Neuron (in vitro differentiated cells): ENCODE results near the gene PSMD4.

ENCODE experiments used
- H2AFZ ChIP-seq: one replicate; pipeline ENCODE4 v1.6.1; 2013; ENCODE audit warnings: low read depth, mild to moderate bottlenecking, inconsistent platforms, low read length, moderate library complexity
- H3K27me3 ChIP-seq: one replicate; pipeline ENCODE4 v1.6.1; 2013; ENCODE audit warnings: low read length; ENCODE audit not compliant: insufficient read depth
- H3K36me3 ChIP-seq: one replicate; pipeline ENCODE4 v1.6.1; 2013; ENCODE audit warnings: low read length; ENCODE audit not compliant: insufficient read depth
- H3K4me1 ChIP-seq: one replicate; pipeline ENCODE4 v1.6.1; 2013; ENCODE audit warnings: low read length; ENCODE audit not compliant: insufficient read depth
- H3K4me3 ChIP-seq: 2 replicates; pipeline ENCODE4 v1.5.1; 2013; ENCODE audit warnings: mild to moderate bottlenecking, low read length, moderate library complexity
- H3K9me3 ChIP-seq: one replicate; pipeline ENCODE4 v1.6.1; 2013; ENCODE audit warnings: low read length

The PSMD4 gene

DNA sequence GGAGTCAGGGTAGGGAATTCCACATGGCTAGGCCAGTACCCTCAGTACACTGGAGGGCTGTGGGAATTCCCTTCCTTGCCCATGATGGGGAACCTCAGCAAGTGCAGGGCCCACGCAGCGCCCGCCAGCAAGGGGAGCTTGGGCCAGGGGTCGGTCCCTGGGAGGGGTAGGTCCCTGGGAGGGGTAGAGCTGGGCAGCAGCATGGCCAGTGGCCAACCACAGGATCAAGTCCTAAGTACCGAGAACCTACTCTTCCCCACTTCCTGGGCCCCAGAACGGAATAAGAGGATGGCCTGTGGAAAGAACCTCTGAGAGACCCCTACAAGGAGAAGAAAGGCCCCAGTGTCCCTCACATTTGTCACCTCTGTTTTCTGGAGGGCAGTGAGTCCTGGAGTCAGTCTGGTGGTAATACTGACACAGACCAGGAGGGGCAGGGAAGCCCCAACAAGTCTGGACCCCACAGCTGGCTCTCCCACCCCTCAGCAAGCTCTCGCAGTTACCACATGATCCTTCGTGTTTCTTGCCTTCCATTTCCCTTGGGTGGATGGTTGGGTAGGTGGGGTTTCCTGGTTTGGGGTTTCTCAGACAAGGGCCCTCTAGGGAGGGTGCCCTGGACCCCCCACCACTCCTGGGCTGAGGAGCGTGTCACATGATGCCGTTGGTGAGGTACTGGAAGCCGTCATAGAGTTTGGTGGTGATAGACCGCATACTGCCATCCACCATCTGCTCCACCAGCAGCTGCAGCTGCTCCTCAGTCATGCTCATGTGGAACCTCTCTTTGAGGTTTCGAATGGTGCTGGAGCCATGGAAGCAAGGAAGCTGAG, 37.9 kb downstream of the PSMD4 start:
- H3K4me3 ChIP-seq, result no peak overlapping the region
- no peak overlapping the region for H2AFZ ChIP-seq
- no peaks in the 10 kb centered on the region for H3K27me3 ChIP-seq
- peaks cover 66% of the 10 kb centered on the region for H3K36me3 ChIP-seq
- H3K4me1 ChIP-seq, result peaks cover 16% of the 10 kb centered on the region
- H3K9me3 ChIP-seq, result no peaks in the 10 kb centered on the region

DNA sequence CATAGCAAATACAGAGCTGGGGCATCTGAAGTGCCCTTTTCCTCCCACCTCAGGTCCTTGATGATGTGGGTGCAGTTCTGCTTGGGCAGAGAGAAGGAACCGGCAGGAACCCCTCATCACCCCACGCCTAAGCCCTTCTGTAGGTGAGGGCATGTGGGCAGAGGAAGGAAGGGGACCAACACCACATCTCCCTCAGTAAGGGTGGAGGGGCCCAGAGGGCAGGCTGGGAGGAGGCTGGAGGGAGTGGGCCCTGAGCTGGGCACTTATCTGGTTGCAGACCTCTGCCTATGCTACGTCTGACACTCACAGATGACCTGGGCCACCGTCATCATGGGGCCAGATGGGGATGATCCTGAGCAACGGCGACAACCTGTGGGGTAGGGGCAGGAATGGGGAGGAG, 38.6 kb downstream of the PSMD4 start:
- Histone ChIP-seq H3K9me3 (no peaks in the 10 kb centered on the region), H3K27me3 (no peaks in the 10 kb centered on the region), H3K4me1 (peaks cover 16% of the 10 kb centered on the region), H3K4me3 (no peak overlapping the region), H3K36me3 (peaks cover 64% of the 10 kb centered on the region), H2AFZ (no peak overlapping the region)

DNA sequence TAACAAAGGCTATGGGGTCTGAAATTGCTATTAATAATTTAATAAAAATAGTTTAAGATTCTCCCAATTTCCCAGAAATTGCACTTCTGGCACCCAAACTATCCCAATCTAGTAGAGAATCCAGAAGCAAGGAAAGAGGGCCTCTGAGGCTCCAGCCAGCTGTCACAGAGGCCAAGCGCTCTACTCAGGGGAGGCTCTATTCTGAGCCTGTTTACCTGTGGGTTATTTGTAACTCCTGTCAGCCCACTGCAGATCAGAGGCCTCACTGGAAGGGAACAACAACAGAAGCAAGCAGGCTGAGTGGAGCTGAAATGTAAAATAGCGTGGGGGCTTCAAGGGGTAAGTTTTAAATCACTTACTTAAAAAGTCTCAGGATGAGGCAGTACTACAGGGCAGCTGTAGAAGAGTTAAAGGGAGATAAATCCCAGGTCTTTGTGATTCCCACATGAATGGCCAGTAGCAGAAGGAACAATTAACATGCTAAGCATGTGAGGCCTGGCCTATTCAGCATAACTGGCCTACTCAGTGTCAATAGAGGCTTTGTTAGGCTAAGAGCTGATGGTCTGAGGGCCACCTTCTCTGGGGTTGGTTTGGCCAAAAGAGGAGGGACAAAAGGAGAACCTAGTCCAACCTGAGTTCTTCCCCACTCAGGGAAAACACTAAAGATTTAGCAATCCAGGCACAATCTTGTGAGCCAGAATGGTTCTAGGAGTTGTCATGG, 40.4 kb downstream of the PSMD4 start:
- Histone ChIP-seq H3K36me3 (peaks cover 64% of the 10 kb centered on the region), H3K4me3 (no peak overlapping the region), H3K27me3 (no peaks in the 10 kb centered on the region), H3K4me1 (peaks cover 16% of the 10 kb centered on the region), H2AFZ (no peak overlapping the region), H3K9me3 (no peaks in the 10 kb centered on the region)

DNA sequence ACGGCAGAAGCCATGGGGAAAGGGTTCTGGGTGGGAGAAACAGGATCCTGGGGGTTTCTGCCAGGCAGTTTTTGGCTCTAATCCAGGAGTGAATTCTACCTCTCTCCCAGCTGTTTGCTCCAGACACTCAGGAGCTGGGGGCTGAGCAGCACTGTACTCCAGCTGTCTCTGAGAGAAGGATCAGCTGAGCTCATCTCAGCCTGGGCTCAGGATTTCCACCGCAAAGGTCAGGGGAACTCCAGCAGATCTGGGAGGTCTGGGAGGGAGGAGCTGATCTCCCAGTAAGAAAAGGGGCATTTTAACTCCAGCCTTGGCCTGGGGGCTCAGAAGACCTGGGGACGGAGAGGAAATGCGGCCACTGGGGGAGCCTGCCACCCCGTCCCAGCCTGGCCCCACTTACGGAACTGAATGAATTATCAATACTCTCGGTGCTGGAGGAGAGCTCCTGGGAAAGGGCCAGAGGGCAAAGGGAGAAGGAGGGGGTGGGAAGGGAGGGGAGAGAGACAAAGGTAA, 55.3 kb downstream of the PSMD4 start:
- Histone ChIP-seq H3K4me3 (no peak overlapping the region), H3K9me3 (no peaks in the 10 kb centered on the region)

DNA sequence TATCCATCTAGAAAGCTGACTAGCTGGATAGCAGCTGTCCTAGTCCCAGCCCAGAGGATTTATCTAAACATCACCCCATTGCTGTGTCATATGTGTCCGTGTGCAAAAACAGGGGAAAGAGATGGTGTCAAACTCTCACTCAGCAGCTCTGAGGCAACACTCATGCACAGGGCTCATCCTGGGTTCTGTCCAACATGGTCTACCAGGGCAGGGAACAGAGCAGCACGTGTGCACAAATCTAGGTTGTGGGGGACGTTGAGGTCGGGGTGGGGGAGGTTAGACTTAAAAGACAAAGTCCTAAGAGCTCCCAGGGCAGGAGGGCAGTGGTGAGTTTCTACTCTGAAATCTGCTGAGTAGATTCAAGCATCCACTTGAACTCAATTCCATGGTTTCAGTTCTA, 56.5 kb downstream of the PSMD4 start:
- H2AFZ ChIP-seq, result no peak overlapping the region
- no peak overlapping the region for H3K4me3 ChIP-seq
- no peaks in the 10 kb centered on the region for H3K4me1 ChIP-seq
- H3K36me3 ChIP-seq, result peaks cover 69% of the 10 kb centered on the region
- H3K9me3 ChIP-seq, result no peaks in the 10 kb centered on the region
- no peaks in the 10 kb centered on the region for H3K27me3 ChIP-seq

More for the DNA sequence above, 55.3 kb downstream of the PSMD4 start:
- peaks cover 71% of the 10 kb centered on the region for H3K36me3 ChIP-seq
- H3K27me3 ChIP-seq, result no peaks in the 10 kb centered on the region
- no peak overlapping the region for H2AFZ ChIP-seq
- no peaks in the 10 kb centered on the region for H3K4me1 ChIP-seq

GRCh38 chr1:151311589-151312331, 57.2 kb downstream of the PSMD4 start:
- H3K4me3 ChIP-seq, result no peak overlapping the region
- H3K27me3 ChIP-seq, result no peaks in the 10 kb centered on the region
- H2AFZ ChIP-seq, result no peak overlapping the region
- no peaks in the 10 kb centered on the region for H3K9me3 ChIP-seq
- peaks cover 68% of the 10 kb centered on the region for H3K36me3 ChIP-seq
- no peaks in the 10 kb centered on the region for H3K4me1 ChIP-seq

GRCh38 chr1:151312411-151312810, 57.9 kb downstream of the PSMD4 start:
- Histone ChIP-seq H3K36me3 (peaks cover 65% of the 10 kb centered on the region), H3K4me3 (no peak overlapping the region), H3K27me3 (no peaks in the 10 kb centered on the region), H3K9me3 (no peaks in the 10 kb centered on the region), H3K4me1 (no peaks in the 10 kb centered on the region), H2AFZ (no peak overlapping the region)

DNA sequence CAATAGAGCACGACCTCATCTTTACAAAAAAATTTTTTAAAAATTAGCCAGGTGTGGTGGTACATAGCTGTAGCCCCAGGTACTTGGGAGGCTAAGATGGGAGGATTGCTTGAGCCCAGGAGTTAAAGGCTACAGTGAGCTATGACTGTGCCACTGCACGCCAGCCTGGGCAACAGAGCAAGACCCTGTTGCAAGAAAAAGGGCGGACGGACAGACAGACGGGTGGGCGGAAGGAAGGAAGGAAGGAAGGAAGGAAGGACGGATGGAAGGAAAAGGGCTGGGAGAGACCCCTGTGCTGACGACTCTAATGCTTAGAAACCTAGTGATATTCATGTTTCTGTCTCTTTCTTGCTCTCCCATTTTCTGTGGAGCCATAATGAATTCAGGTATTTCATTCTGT, 58.3 kb downstream of the PSMD4 start:
- peaks cover 64% of the 10 kb centered on the region for H3K36me3 ChIP-seq
- no peaks in the 10 kb centered on the region for H3K4me1 ChIP-seq
- H3K27me3 ChIP-seq, result no peaks in the 10 kb centered on the region
- no peaks in the 10 kb centered on the region for H3K9me3 ChIP-seq
- no peak overlapping the region for H3K4me3 ChIP-seq
- H2AFZ ChIP-seq, result no peak overlapping the region

- Histone ChIP-seq H3K4me1 (no peaks in the 10 kb centered on the region), H3K36me3 (peaks cover 57% of the 10 kb centered on the region)
These were observed 59.0 kb downstream of the PSMD4 start for GRCh38 chr1:151313501-151313900.

GRCh38 chr1:151314137-151314875, 59.8 kb downstream of the PSMD4 start:
- no peaks in the 10 kb centered on the region for H3K9me3 ChIP-seq
- H3K27me3 ChIP-seq, result no peaks in the 10 kb centered on the region
- no peak overlapping the region for H2AFZ ChIP-seq
- H3K4me1 ChIP-seq, result no peaks in the 10 kb centered on the region
- H3K36me3 ChIP-seq, result peaks cover 54% of the 10 kb centered on the region
- H3K4me3 ChIP-seq, result no peak overlapping the region

More at GRCh38 chr1:151313501-151313900, 59.0 kb downstream of the PSMD4 start:
- H3K9me3 ChIP-seq, result no peaks in the 10 kb centered on the region
- H3K4me3 ChIP-seq, result no peak overlapping the region
- H2AFZ ChIP-seq, result no peak overlapping the region
- H3K27me3 ChIP-seq, result no peaks in the 10 kb centered on the region

- H3K9me3 ChIP-seq, result no peaks in the 10 kb centered on the region
- H3K4me3 ChIP-seq, result no peak overlapping the region
- no peaks in the 10 kb centered on the region for H3K27me3 ChIP-seq
- no peaks in the 10 kb centered on the region for H3K4me1 ChIP-seq
- peaks cover 50% of the 10 kb centered on the region for H3K36me3 ChIP-seq
- H2AFZ ChIP-seq, result no peak overlapping the region
These were observed 61.2 kb downstream of the PSMD4 start for GRCh38 chr1:151315565-151316235.
